HK-2 (cell line): ENCODE measurements around the gene CARD19.

Experiments used
- DNase-seq: peaks from one replicate; pipeline ENCODE4 v3.0.0-alpha.2; 2018; ENCODE audit not compliant: unreplicated experiment

The CARD19 gene

GRCh38 chr9:93064392-93065134 is 31.5 kb upstream of the CARD19 start:
- peak; percentile 17 for DNase-seq

GRCh38 chr9:93065135-93065720 is 30.8 kb upstream of the CARD19 start:
- no peak for DNase-seq

GRCh38 chr9:93066978-93067603 is 28.9 kb upstream of the CARD19 start:
- no peak for DNase-seq

GRCh38 chr9:93068956-93069355 is 27.1 kb upstream of the CARD19 start:
- DNase-seq: no peak

- no peak for DNase-seq
Observed at GRCh38 chr9:93071464-93071863, 24.6 kb upstream of the CARD19 start.

GRCh38 chr9:93072383-93072795 is 23.6 kb upstream of the CARD19 start:
- DNase-seq: no peak

- DNase-seq: no peak
Observed at GRCh38 chr9:93076101-93076791, 19.8 kb upstream of the CARD19 start.

GRCh38 chr9:93076792-93077128 is 19.3 kb upstream of the CARD19 start:
- no peak for DNase-seq

- DNase-seq: no peak
Observed at GRCh38 chr9:93077367-93077766, 18.6 kb upstream of the CARD19 start.

GRCh38 chr9:93077811-93078210 is 18.2 kb upstream of the CARD19 start:
- DNase-seq: no peak

- DNase-seq: no peak
Observed at GRCh38 chr9:93079371-93079770, 16.6 kb upstream of the CARD19 start.

GRCh38 chr9:93080406-93080805 is 15.6 kb upstream of the CARD19 start:
- no peak for DNase-seq

GRCh38 chr9:93081081-93081529 is 14.9 kb upstream of the CARD19 start:
- DNase-seq: no peak

GRCh38 chr9:93081931-93082330 is 14.1 kb upstream of the CARD19 start:
- DNase-seq: no peak

- no peak for DNase-seq
Observed at GRCh38 chr9:93082841-93083411, 13.1 kb upstream of the CARD19 start.

- DNase-seq: no peak
Observed at GRCh38 chr9:93083592-93084470, 12.2 kb upstream of the CARD19 start.

GRCh38 chr9:93084471-93084881 is 11.5 kb upstream of the CARD19 start:
- DNase-seq: no peak

- no peak for DNase-seq
Observed at GRCh38 chr9:93085676-93086075, 10.3 kb upstream of the CARD19 start.

- no peak for DNase-seq
Observed at GRCh38 chr9:93086447-93087224, 9.4 kb upstream of the CARD19 start.

- DNase-seq: no peak
Observed at GRCh38 chr9:93087971-93088655, 7.9 kb upstream of the CARD19 start.
